Transverse colon (tissue), 4 donors: ENCODE measurements around the gene SP6. TPM values are rescaled to one million over a fixed set of nuclear protein-coding genes. Genes with fewer than 3 reads are reported as not detected.
A peak's percentile ranks its signal among the peaks of the same experiment; 100 is the strongest.

Experiments used
- DNase-seq: peaks from one replicate; pipeline ENCODE4 v3.0.0-alpha.2; 2019
- H3K27ac ChIP-seq, 4 donors: fragments of 200-600 bp; sonication (generic); 2 replicates each; pipeline ENCODE4 v1.5.1; 2016 to 2018; ENCODE audit warnings: inconsistent platforms in 4 of 4
- H3K27me3 ChIP-seq: fragments of 200-600 bp; sonication (generic); 2 replicates; pipeline ENCODE4 v1.5.1; 2017; ENCODE audit warnings: inconsistent platforms
- H3K36me3 ChIP-seq, 4 donors: fragments of 200-600 bp; sonication (generic); 2 replicates each; pipeline ENCODE4 v1.5.1; 2017 to 2019; ENCODE audit warnings: inconsistent platforms in 4 of 4
- H3K4me1 ChIP-seq, 4 donors: fragments of 200-600 bp; sonication (generic); 2 replicates each; pipeline ENCODE4 v1.5.1; 2017 to 2020; ENCODE audit warnings: inconsistent platforms in 4 of 4
- H3K4me3 ChIP-seq, 4 donors: fragments of 200-600 bp; sonication (generic); 1 replicate in 1 of 4; 2 replicates in 3 of 4; pipeline versions ENCODE4 v1.5.1 to v1.6.1; 2017 to 2019; ENCODE audit warnings: inconsistent platforms in 4 of 4
- H3K9me3 ChIP-seq, 2 donors: fragments of 200-600 bp; sonication (generic); 2 replicates each; pipeline ENCODE4 v1.5.1; 2017 to 2019; ENCODE audit warnings: inconsistent platforms in 2 of 2
- CTCF ChIP-seq, 5 experiments: fragments of 200-600 bp in 3 of 5; fragments of 450-650 bp in 2 of 5; sonication (generic) in 3 of 5; IDR thresholded peaks; 1 replicate in 2 of 5; 2 replicates in 3 of 5; pipeline ENCODE4 v1.5.1; 2016 to 2017; ENCODE audit warnings: antibody characterized with exemption in 5 of 5, inconsistent platforms in 3 of 5, mild to moderate bottlenecking in 2 of 5, moderate library complexity in 1 of 5
- EP300 ChIP-seq: sonication (generic); formaldehyde crosslinking; IDR thresholded peaks from one replicate; pipeline ENCODE4 v1.6.1; 2017; ENCODE audit warnings: antibody characterized with exemption, low read depth
- POLR2A ChIP-seq: fragments of 450-650 bp; IDR thresholded peaks from one replicate; pipeline ENCODE4 v1.6.1; 2016; ENCODE audit warnings: antibody characterized with exemption, mild to moderate bottlenecking, moderate library complexity
- POLR2AphosphoS5 ChIP-seq, 3 donors: sonication (generic); formaldehyde crosslinking; IDR thresholded peaks; one replicate each; pipeline ENCODE4 v1.6.1; 2016; ENCODE audit warnings: antibody characterized with exemption in 3 of 3
- WGBS, 2 donors: methylation state at CpG; one replicate each; pipeline ENCODE4 v1.1.5; 2018; ENCODE audit warnings: low coverage in 1 of 2; 5-methylcytosine and 5-hydroxymethylcytosine counted together
- in situ Hi-C, 4 donors: fragments of 200-750 bp; cut with MboI; loops; one replicate each; pipeline versions ENCODE4 v1.15.0 to v1.15.1; 2017; ENCODE audit warnings: low sequenced_read_pairs in 3 of 4, low pct_ligation_motif_present in 1 of 4, low pct_unique_long_range_greater_than_20kb in 1 of 4
- intact Hi-C: fragments of 100-400 bp; cut with DNase I; formaldehyde crosslinking; loops from one replicate; pipeline ENCODE4 v1.15.1; 2023; ENCODE audit warnings: low total_unique reads
- total RNA-seq, 4 donors: library from RNA; depleted of rRNA; stranded (reverse); fragments of >200 nt; gene quantifications; one replicate each; pipeline ENCODE4 v1.1.0, GENCODE V29; 2016

The SP6 gene
- total RNA-seq, 4 donors from 2014 or later, result 0.40 to 5.9 (median 4.9) TPM

- WGBS, 2 donors, result 83% methylated on average over 8 of the region's 10 CpGs; no CpG with 5 or more reads in 1 of the 2 donors
Measured at GRCh38 chr17:47819475-47819874, 31.5 kb downstream of the SP6 start.

GRCh38 chr17:47818002-47818695, 32.8 kb downstream of the SP6 start:
- in situ Hi-C loops (no loop called here), intact Hi-C loops (no loop called here)
- no peak for DNase-seq
- H3K9me3 ChIP-seq, result no peaks in the 10 kb centered on the region
- peaks cover 0 to 39% (median 16%) of the 10 kb centered on the region in 4 donors for H3K36me3 ChIP-seq
- no peak for TF ChIP-seq POLR2A
- TF ChIP-seq CTCF (IDR thresholded peaks at IDR 0.05), result no peak
- no peak for TF ChIP-seq EP300
- no peak for TF ChIP-seq POLR2AphosphoS5 (IDR thresholded peaks at IDR 0.05)
- H3K4me1 ChIP-seq, result peaks cover 6 to 38% (median 29%) of the 10 kb centered on the region in 4 donors
- no peak overlapping the region for H3K4me3 ChIP-seq
- H3K27ac ChIP-seq, result no peak overlapping the region
- H3K27me3 ChIP-seq, result no peaks in the 10 kb centered on the region
- WGBS, 2 donors, result 71 to 88% methylated on average over 1 to 11 of the region's 11 CpGs

More at GRCh38 chr17:47819475-47819874, 31.5 kb downstream of the SP6 start:
- H3K27ac ChIP-seq, result peak overlapping the region; percentile 73 to 89 (median 86)
- intact Hi-C loops (no loop called here), in situ Hi-C loops (no loop called here)
- DNase-seq, result no peak
- peaks cover 0 to 47% (median 20%) of the 10 kb centered on the region in 4 donors for H3K36me3 ChIP-seq
- no peaks in the 10 kb centered on the region for H3K9me3 ChIP-seq
- no peaks in the 10 kb centered on the region for H3K27me3 ChIP-seq
- TF ChIP-seq CTCF (IDR thresholded peaks at IDR 0.05) (no peak), POLR2AphosphoS5 (IDR thresholded peaks at IDR 0.05) (no peak), POLR2A (no peak), EP300 (no peak)
- H3K4me3 ChIP-seq, result no peak overlapping the region
- peaks cover 6 to 35% (median 26%) of the 10 kb centered on the region in 4 donors for H3K4me1 ChIP-seq

- in situ Hi-C loops (no loop called here), intact Hi-C loops (no loop called here)
- no peak for DNase-seq
- Histone ChIP-seq H3K4me1 (peaks cover 1 to 36% (median 25%) of the 10 kb centered on the region in 4 donors), H3K4me3 (no peak overlapping the region), H3K27me3 (no peaks in the 10 kb centered on the region), H3K36me3 (peaks cover 0 to 39% (median 16%) of the 10 kb centered on the region in 4 donors), H3K9me3 (no peaks in the 10 kb centered on the region), H3K27ac (no peak overlapping the region)
- TF ChIP-seq POLR2A (no peak), EP300 (no peak), POLR2AphosphoS5 (IDR thresholded peaks at IDR 0.05) (no peak), CTCF (IDR thresholded peaks at IDR 0.05) (no peak)
- 92 to 97% methylated on average over 6 to 10 of the region's 10 CpGs for WGBS, 2 donors
Measured at GRCh38 chr17:47816947-47817346, 34.0 kb downstream of the SP6 start.

GRCh38 chr17:47816111-47816735, 34.7 kb downstream of the SP6 start:
- WGBS, 2 donors, result 96% methylated on average over 21 of the region's 21 CpGs; no CpG with 5 or more reads in 1 of the 2 donors
- Histone ChIP-seq H3K4me1 (peaks cover 0 to 37% (median 27%) of the 10 kb centered on the region in 4 donors), H3K27me3 (no peaks in the 10 kb centered on the region), H3K36me3 (peaks cover 0 to 39% (median 16%) of the 10 kb centered on the region in 4 donors), H3K4me3 (no peak overlapping the region), H3K27ac (no peak overlapping the region), H3K9me3 (no peaks in the 10 kb centered on the region)
- no peak for DNase-seq
- intact Hi-C loops, result no loop called here
- in situ Hi-C loops, result no loop called here
- TF ChIP-seq POLR2AphosphoS5 (IDR thresholded peaks at IDR 0.05) (no peak), EP300 (no peak), POLR2A (no peak), CTCF (IDR thresholded peaks at IDR 0.05) (no peak)
